ENCODE data around the gene ACADSB.

DNA sequence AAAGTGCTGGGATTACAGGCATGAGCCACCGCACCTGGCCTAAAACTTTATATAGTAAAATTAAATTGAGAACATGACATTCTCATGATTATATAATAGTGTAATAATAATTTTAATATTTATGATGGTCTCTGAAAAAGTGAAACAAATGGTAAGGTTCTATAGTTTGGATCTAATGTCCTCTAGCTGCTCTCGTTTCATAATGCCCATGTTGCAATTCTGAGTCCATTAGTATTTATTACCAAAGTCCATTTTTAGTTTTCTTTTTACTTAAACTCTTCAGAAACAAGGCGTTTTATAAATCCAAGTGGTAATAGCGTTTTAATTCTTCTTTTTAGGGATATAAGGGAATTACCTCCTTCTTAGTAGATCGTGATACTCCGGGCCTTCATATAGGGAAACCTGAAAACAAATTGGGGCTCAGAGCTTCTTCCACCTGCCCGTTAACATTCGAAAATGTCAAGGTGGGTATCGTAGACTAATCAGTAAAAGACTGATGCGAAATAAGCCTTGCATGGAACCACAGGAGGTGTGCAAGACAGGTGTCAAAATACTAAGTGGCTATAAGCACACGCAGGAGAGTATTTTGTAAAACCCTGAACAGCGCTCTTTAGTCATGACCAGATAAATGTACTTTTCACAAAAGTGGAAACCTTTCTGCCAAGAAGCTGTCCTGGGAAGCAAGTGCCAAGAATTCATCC, 34.1 kb downstream of the ACADSB start:
- TF ChIP-seq CTCF (IDR thresholded peaks at IDR 0.05; ENCODE audit: low read length) (no peak), EZH2 (IDR thresholded peaks at IDR 0.05; ENCODE audit: borderline replicate concordance, low read length) (no peak)
